Sigmoid colon (tissue), 4 donors: Measurements from ENCODE around the gene KCTD16.

Source experiments
- EP300 ChIP-seq, 4 donors: sonication (generic); formaldehyde crosslinking; IDR thresholded peaks; one replicate each; pipeline ENCODE4 v1.6.1; 2017; ENCODE audit warnings: antibody characterized with exemption in 4 of 4
- POLR2A ChIP-seq, 2 donors: fragments of 450-650 bp; IDR thresholded peaks; one replicate each; pipeline ENCODE4 v1.6.1; 2016; ENCODE audit warnings: antibody characterized with exemption in 2 of 2, mild to moderate bottlenecking in 2 of 2, moderate library complexity in 2 of 2
- TF ChIP-seq, protein P1 (sequence below), 4 experiments: fragments of 450-650 bp in 3 of 4; fragments of 200-600 bp in 1 of 4; IDR thresholded peaks; one replicate each; pipeline ENCODE4 v1.5.1; 2016 to 2019; ENCODE audit warnings: antibody characterized with exemption in 4 of 4, mild to moderate bottlenecking in 3 of 4, moderate library complexity in 2 of 4

DNA sequence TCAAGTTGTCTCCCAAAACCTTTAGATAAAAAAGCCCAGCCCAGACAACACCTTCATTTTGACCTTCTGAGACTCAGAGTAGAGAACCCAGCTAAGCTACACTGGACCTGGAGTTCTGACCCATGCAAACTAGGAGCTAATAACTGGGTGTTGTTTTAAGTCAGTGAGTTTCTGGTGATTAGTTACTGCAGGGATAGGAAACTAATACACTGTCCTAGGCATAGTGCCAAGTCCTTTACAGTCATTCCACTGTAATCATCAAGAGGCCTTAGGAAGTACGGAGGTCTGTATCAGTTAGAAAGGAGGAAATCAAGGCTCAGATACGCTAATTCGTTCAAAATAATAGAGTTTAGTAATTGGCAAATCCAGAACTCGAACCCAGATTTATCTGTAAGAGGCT lies 197.9 kb downstream of the KCTD16 start:
- TF ChIP-seq, protein P1, sequence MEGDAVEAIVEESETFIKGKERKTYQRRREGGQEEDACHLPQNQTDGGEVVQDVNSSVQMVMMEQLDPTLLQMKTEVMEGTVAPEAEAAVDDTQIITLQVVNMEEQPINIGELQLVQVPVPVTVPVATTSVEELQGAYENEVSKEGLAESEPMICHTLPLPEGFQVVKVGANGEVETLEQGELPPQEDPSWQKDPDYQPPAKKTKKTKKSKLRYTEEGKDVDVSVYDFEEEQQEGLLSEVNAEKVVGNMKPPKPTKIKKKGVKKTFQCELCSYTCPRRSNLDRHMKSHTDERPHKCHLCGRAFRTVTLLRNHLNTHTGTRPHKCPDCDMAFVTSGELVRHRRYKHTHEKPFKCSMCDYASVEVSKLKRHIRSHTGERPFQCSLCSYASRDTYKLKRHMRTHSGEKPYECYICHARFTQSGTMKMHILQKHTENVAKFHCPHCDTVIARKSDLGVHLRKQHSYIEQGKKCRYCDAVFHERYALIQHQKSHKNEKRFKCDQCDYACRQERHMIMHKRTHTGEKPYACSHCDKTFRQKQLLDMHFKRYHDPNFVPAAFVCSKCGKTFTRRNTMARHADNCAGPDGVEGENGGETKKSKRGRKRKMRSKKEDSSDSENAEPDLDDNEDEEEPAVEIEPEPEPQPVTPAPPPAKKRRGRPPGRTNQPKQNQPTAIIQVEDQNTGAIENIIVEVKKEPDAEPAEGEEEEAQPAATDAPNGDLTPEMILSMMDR (IDR thresholded peaks at IDR 0.05), result no peak
- TF ChIP-seq POLR2A (IDR thresholded peaks at IDR 0.05) (no peak), EP300 (IDR thresholded peaks at IDR 0.05) (no peak)
